ENCODE measurements around the gene RADX.
"Not testable (repeated sequence)": the region's sequence is repeated elsewhere in the genome, so short reads cannot be mapped to it uniquely, and the experiment has no call there.

RADX gene

DNA sequence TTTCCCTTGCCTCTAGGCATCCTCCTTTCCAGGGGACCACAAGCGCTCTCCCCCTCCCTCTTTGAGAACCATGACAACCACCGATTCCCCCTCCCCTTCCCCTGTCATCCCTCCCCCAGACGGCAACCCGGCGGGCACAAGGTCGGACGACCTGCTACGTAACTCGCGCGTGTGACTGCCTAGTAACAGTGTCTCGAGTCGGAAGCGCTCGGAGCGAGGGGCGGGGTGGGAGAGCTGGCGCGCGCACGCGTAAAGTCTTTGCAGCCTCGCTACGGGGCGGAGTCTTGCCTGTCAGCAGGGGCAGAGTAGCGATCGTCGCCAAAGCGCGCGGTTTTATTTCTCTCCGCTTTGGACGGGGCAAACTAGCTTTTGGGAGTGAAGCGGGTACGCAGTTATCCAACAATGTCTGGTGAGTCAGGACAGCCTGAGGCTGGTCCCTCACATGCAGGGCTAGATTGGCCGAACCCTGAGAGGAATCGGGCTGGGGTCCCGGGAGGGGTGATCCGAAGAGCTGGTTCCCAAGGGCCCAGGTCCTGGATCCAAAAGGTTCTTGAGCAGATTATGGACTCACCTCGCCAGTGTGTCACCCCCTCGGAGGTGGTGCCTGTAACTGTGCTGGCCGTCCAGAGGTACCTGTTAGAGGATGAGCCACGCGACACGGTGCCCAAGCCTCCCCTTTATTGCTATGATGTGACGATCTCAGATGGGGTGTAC is at the start of gene RADX:
TSS of gene RADX (plus strand) at position 300 of the 714 bp plus-strand sequence. CDS start at position 403, 103 bp downstream.
- DNase-seq, result no peak

DNA sequence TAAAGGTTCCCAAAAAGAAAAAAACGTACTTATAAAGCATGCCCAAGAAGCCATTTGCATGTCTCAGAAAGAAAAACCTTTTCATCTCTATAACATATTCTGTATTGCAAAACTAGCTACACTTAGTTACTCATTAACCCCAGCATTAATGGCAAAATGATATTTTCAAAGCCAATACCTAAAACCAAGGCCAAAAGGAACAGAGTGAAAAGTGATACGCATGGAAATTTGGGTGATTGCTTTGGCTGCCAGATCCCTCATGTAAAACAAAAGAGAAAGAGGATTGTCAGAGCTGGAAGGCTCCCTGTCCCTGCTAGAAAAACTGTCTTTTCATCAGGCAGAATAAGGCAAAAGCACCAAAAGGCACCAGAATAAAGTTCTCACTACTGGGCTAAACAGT is 46.8 kb upstream of the RADX start:
- no peak for DNase-seq

- DNase-seq, result no peak
Measured at GRCh38 chrX:106566362-106566761, 45.4 kb upstream of the RADX start.

GRCh38 chrX:106581856-106582255 is 29.9 kb upstream of the RADX start:
- DNase-seq, result no peak

GRCh38 chrX:106585478-106585877 is 26.3 kb upstream of the RADX start:
- DNase-seq, result no peak

GRCh38 chrX:106588801-106589200 is 23.0 kb upstream of the RADX start:
- DNase-seq, result no peak

DNA sequence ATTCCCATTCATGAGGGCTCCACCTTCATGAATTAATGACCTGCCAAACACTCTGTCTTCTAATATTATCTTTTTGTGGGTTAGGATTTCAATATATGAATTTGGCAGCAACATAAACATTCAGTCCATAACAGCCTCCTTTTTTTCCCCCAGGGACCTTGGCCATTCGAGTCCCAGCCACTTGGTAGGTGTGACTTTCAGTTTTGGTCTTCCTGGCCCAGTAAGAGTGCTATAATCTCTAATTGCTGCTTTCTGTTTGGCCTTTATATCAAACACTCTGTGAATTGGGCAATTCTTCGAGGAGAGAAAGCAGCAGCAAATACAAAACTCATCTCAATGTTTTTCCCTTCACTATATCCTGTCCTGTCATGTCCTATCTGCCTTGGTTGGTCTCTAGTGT is 12.4 kb upstream of the RADX start:
- DNase-seq, result no peak

- no peak for DNase-seq
Measured at GRCh38 chrX:106606571-106606970, 5.2 kb upstream of the RADX start.

DNA sequence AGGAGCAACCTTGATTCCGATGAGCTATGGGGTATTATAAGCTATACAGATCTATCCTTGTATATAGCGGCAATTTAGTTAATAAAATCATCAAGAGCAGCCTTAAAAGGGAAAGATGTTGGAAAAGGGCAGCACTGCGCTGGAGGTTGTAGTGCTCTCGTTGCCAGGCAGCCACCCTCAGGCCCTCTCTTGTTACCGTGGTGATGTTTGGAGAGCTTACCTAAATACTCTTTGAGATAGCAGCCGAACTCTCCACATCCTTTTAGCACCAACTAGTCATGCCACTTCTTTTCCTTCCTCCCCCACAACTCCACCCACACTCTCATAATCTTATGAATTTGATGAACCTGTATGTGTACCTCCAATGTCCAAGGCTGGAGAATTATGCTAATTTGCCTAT is 3.8 kb upstream of the RADX start:
- DNase-seq, result no peak

- no peak for DNase-seq
Measured at GRCh38 chrX:106611317-106611678, 480 bp upstream of the RADX start.

DNA sequence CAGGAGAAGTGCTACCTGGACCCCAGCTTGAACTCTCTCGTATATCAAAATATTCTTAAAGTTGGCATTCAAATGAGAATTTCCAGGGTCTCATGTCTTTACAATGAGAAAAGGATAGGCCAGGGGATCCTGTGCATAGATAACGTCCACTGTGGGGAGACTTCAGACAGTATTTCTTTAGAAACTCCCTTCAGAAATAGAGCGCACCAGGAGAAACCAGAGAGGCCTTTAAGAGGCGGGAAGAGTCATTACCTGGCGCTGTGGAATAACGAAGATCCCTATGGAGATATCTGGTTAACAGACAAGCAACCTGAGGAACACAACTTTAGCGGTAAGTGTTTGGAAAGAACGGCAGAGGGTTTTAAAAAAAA is 600 bp downstream of the RADX start:
- no peak for DNase-seq

- DNase-seq, result no peak
Measured at GRCh38 chrX:106613277-106613676, 1.5 kb downstream of the RADX start.

- DNase-seq, result no peak
Measured at GRCh38 chrX:106615041-106615440, 3.3 kb downstream of the RADX start.

GRCh38 chrX:106619797-106620196 is 8.0 kb downstream of the RADX start:
- DNase-seq, result no peak

GRCh38 chrX:106621836-106622235 is 10.1 kb downstream of the RADX start:
- no peak for DNase-seq

- DNase-seq, result no peak
Measured at GRCh38 chrX:106626789-106627188, 15.0 kb downstream of the RADX start.

DNA sequence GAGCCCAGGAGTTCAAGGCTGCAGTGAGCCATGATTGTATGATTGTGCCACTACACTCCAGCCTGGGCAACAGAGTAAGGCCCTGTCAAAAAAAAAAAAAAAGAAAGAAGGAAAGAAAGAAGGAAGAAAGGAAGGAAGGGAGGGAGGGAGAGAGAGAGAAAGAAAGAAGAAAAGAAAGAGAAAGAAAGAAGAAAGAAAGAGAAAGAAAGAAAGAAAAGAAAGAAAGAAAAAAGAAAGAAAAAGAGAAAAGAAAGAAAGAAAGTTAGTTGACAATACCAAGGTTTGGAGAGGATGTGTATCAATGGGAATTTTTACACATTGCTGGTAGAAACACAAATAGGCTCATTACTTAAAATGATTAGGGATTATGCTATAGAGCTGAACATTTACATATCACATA is 19.8 kb downstream of the RADX start:
- DNase-seq, result no peak

GRCh38 chrX:106649523-106650428 is 38.0 kb downstream of the RADX start:
- DNase-seq, result no peak

- DNase-seq, result not testable (repeated sequence)
Measured at GRCh38 chrX:106653625-106654024, 41.8 kb downstream of the RADX start.

- no peak for DNase-seq
Measured at GRCh38 chrX:106670631-106671030, 58.9 kb downstream of the RADX start.

GRCh38 chrX:106672527-106672926 is 60.7 kb downstream of the RADX start:
- DNase-seq, result no peak

DNA sequence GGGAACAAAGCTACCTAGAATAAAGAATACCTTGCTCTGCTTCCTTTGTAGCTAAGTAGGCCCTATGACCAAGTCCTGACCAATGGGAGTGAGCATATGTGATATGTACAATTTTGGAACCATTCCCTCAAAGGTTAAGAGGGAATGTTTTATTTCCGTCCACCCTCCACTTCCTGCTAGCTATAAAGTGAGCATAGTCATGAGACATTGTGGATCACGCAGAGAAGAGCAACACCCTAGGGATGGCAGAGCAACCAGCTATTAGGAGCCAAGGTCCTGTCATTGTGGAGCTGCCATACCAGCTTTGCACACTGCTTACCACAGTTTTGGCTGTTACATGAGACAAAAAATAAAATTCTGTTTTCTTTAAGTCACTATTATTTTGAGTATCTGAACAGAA is 68.9 kb downstream of the RADX start:
- DNase-seq, result no peak

DNA sequence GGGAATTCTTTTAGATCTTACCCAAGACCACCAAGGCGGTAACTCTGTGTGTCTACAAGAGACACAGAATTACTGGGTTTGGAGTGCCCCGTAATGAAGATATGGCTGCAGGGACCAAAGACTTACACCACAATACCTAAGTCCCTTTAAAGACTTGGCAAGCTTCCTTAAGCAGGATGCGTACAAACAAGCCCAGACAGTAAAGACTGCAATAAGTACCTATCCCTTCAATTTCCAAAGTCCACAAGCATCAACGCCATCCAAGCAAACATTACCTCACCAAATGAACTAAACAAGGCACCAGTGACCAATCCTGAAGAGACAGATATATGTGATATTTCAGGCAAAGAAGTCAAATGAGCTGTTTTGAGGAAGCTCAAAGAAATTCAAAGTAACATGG is 72.4 kb downstream of the RADX start:
- DNase-seq, result no peak

DNA sequence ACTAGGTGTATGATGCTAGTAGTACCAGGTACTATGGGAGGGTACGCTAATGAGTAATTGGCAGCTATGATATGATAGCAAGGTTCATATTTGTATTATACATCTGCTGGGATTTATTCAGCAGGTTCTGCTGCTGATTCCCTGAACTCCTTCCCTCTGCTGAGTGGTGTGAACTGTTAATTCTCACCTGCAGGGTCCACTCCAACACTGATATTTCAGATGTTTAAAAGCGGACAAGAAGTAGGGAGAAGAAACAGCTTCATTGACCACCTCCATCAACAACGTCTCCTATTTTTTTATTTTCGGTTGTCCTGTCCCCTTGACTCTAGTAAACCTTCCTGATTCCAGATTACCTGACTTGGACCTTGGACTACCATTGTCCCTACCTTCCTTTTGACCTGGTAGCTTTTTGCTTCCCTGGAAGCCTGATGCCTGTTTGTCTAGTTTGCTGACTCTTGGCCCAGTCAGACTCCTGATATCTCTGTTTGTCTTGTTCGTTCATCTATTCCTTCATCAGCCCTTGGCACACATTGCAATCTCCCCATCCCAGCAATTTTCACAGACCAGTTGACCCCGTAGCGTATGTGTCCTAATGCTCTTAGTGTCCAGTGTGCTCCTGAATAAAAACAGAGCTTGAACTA is 80.8 kb downstream of the RADX start:
- no peak for DNase-seq
